Sigmoid colon (tissue), 4 donors: ENCODE measurements around the gene FGB.

Experiments
- CTCF ChIP-seq, 4 experiments: fragments of 450-650 bp in 3 of 4; fragments of 200-600 bp in 1 of 4; IDR thresholded peaks; one replicate each; pipeline ENCODE4 v1.5.1; 2016 to 2019; ENCODE audit warnings: antibody characterized with exemption in 4 of 4, mild to moderate bottlenecking in 3 of 4, moderate library complexity in 2 of 4
- EP300 ChIP-seq, 4 donors: sonication (generic); formaldehyde crosslinking; IDR thresholded peaks; one replicate each; pipeline ENCODE4 v1.6.1; 2017; ENCODE audit warnings: antibody characterized with exemption in 4 of 4
- POLR2A ChIP-seq, 2 donors: fragments of 450-650 bp; IDR thresholded peaks; one replicate each; pipeline ENCODE4 v1.6.1; 2016; ENCODE audit warnings: antibody characterized with exemption in 2 of 2, mild to moderate bottlenecking in 2 of 2, moderate library complexity in 2 of 2
- POLR2AphosphoS5 ChIP-seq, 4 donors: sonication (generic); formaldehyde crosslinking; IDR thresholded peaks; one replicate each; pipeline ENCODE4 v1.6.1; 2017; ENCODE audit warnings: antibody characterized with exemption in 4 of 4

DNA sequence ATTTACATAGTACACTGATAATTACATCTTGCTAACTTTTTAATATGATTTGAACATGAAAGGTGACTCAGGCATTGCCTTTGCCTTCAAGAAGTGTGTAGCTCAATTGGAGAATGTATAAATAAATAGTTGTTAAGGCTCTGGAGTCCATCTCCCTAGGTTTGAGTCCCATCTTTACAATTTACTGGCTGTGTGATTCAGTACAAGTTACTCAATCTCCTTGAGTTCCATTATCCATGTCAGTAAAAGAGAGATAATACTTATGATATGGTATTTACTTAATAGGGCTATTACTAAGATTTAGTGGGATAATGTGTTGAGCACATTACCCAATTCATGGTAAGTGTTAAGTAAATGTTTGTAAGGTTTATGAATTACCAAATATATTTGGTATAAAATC lies 51.5 kb downstream of the FGB start:
- TF ChIP-seq EP300 (IDR thresholded peaks at IDR 0.05) (no peak), CTCF (IDR thresholded peaks at IDR 0.05) (no peak), POLR2A (IDR thresholded peaks at IDR 0.05) (no peak), POLR2AphosphoS5 (IDR thresholded peaks at IDR 0.05) (no peak)
